Hepatocyte (in vitro differentiated cells): ENCODE results near the gene TAB3. TPM values are rescaled to one million over a fixed set of nuclear protein-coding genes. Genes with fewer than 3 reads are reported as not detected.

Experiments
- DNase-seq: peaks from one replicate; pipeline ENCODE4 v3.0.0-alpha.2; 2016; ENCODE audit warnings: low spot score
- H2AFZ ChIP-seq: fragments of 200-600 bp; sonication (generic); 2 replicates; pipeline ENCODE4 v1.6.0; 2016; ENCODE audit warnings: antibody characterized with exemption, mild to moderate bottlenecking
- H3K27ac ChIP-seq: fragments of 200-600 bp; sonication (generic); 2 replicates; pipeline ENCODE4 v1.5.1; 2016; ENCODE audit warnings: mild to moderate bottlenecking
- H3K27me3 ChIP-seq: fragments of 200-600 bp; sonication (generic); 2 replicates; pipeline ENCODE4 v1.6.1; 2016
- H3K36me3 ChIP-seq: fragments of 200-600 bp; sonication (generic); replicated peaks from 2 replicates; pipeline ENCODE4 v1.5.1; 2016; ENCODE audit warnings: low read depth; ENCODE audit not compliant: insufficient read depth
- H3K4me1 ChIP-seq: fragments of 200-600 bp; sonication (generic); 2 replicates; pipeline ENCODE4 v1.5.1; 2016; ENCODE audit warnings: mild to moderate bottlenecking, moderate library complexity; ENCODE audit not compliant: insufficient read depth
- H3K4me2 ChIP-seq: fragments of 200-600 bp; sonication (generic); 2 replicates; pipeline ENCODE4 v1.6.0; 2016
- H3K4me3 ChIP-seq: fragments of 200-600 bp; sonication (generic); 2 replicates; pipeline ENCODE4 v1.5.1; 2016; ENCODE audit warnings: mild to moderate bottlenecking
- H3K79me2 ChIP-seq: fragments of 200-600 bp; sonication (generic); 2 replicates; pipeline ENCODE4 v1.6.0; 2017; ENCODE audit warnings: mild to moderate bottlenecking
- H3K9me2 ChIP-seq: fragments of 200-600 bp; sonication (generic); replicated peaks from 2 replicates; pipeline ENCODE4 v1.6.0; 2017; ENCODE audit warnings: mild to moderate bottlenecking; ENCODE audit not compliant: insufficient read depth
- H3K9me3 ChIP-seq: fragments of 200-600 bp; sonication (generic); 2 replicates; pipeline ENCODE4 v1.5.1; 2016; ENCODE audit warnings: low read depth, mild to moderate bottlenecking
- H4K20me1 ChIP-seq: fragments of 200-600 bp; sonication (generic); 2 replicates; pipeline ENCODE4 v1.6.0; 2016; ENCODE audit warnings: mild to moderate bottlenecking; ENCODE audit not compliant: insufficient read depth, poor library complexity, severe bottlenecking
- EZH2 ChIP-seq: fragments of 200-600 bp; sonication (generic); IDR thresholded peaks from 2 replicates; pipeline ENCODE4 v1.6.1; 2016; ENCODE audit warnings: antibody characterized with exemption, mild to moderate bottlenecking, borderline replicate concordance
- EZH2phosphoT487 ChIP-seq: fragments of 200-600 bp; sonication (generic); IDR thresholded peaks from one replicate; pipeline ENCODE4 v1.6.1; 2018; ENCODE audit warnings: antibody characterized with exemption, mild to moderate bottlenecking, low read depth, moderate library complexity; ENCODE audit not compliant: unreplicated experiment, severe bottlenecking
- WGBS: methylation state at CpG from one replicate; pipeline ENCODE4 v1.1.6; 2016; ENCODE audit warnings: low lambda C conversion rate; ENCODE audit errors: missing lambda C conversion rate; 5-methylcytosine and 5-hydroxymethylcytosine counted together
- polyA plus RNA-seq: library from polyadenylated mRNA; unstranded; fragments of >200 nt; fragmentation: Nextera tagmentation; extraction: Ambion mirVana; gene quantifications from 2 replicates; pipeline ENCODE4 v1.2.1, GENCODE V29; 2016
- total RNA-seq: library from RNA; depleted of rRNA; stranded (reverse); fragments of >200 nt; gene quantifications from 2 replicates; pipeline ENCODE4 v1.2.3, GENCODE V29; 2014
- TF ChIP-seq, protein P1 (sequence below): fragments of 200-600 bp; sonication (generic); IDR thresholded peaks from 2 replicates; pipeline ENCODE4 v1.5.1; 2016; ENCODE audit warnings: antibody characterized with exemption, mild to moderate bottlenecking; ENCODE audit not compliant: poor library complexity

The TAB3 gene
- total and polyA plus RNA-seq, 2 experiments from 2014 or later: 18.9 to 79.1 TPM

DNA sequence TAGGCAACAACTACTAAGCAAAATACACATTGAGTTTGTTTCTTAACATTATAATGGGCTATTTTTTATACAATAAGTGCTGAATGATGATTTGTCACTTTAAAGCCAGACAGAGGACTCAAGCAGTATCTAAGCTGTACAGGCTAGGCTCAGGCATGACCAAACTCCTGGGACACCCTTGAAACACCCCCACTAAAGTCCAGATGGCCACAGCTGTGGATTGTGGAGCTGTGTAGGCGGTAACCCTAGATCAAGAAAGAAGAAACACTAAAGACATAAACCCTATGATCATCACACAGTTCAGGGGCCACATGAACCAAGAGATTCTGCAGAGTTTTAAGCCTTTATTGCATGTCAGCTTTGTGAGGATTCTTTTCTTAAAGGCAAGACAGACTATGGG is 25.1 kb downstream of the TAB3 start:
- H3K36me3 ChIP-seq: no peaks in the 10 kb centered on the region
- H3K79me2 ChIP-seq: no peaks in the 10 kb centered on the region
- H3K4me3 ChIP-seq: no peak overlapping the region
- H2AFZ ChIP-seq: no peak overlapping the region
- DNase-seq: no peak
- WGBS: 48% methylated on average over 1 of the region's 1 CpG
- no peaks in the 10 kb centered on the region for H3K9me2 ChIP-seq
- no peaks in the 10 kb centered on the region for H3K9me3 ChIP-seq
- H3K27ac ChIP-seq: no peak overlapping the region
- no peak overlapping the region for H3K4me2 ChIP-seq
- TF ChIP-seq EZH2 (no peak), EZH2phosphoT487 (no peak)
- TF ChIP-seq, protein P1, sequence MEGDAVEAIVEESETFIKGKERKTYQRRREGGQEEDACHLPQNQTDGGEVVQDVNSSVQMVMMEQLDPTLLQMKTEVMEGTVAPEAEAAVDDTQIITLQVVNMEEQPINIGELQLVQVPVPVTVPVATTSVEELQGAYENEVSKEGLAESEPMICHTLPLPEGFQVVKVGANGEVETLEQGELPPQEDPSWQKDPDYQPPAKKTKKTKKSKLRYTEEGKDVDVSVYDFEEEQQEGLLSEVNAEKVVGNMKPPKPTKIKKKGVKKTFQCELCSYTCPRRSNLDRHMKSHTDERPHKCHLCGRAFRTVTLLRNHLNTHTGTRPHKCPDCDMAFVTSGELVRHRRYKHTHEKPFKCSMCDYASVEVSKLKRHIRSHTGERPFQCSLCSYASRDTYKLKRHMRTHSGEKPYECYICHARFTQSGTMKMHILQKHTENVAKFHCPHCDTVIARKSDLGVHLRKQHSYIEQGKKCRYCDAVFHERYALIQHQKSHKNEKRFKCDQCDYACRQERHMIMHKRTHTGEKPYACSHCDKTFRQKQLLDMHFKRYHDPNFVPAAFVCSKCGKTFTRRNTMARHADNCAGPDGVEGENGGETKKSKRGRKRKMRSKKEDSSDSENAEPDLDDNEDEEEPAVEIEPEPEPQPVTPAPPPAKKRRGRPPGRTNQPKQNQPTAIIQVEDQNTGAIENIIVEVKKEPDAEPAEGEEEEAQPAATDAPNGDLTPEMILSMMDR: no peak
- no peaks in the 10 kb centered on the region for H3K4me1 ChIP-seq
- no peaks in the 10 kb centered on the region for H4K20me1 ChIP-seq
- H3K27me3 ChIP-seq: no peaks in the 10 kb centered on the region

DNA sequence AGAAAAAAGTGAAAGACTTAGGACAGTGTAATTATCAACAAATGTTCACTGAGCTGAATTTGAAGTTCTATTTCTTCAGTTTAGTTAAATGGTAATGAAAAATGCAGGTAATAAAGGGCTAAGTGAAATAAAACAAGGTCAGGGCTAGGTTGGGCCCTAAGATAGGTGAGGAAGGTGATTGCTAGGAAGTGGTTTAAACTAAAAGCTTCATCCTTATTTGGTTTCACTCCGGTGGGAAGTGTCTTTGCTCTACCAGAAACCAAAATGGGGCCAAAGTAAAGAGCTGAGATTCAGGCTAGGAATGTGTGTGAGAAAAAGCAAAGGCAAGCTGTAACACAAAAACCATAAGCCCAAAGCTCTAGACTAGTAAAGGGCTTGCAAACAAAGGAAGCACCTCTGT is 31.0 kb downstream of the TAB3 start:
- Histone ChIP-seq H3K27ac (no peak overlapping the region), H3K27me3 (no peaks in the 10 kb centered on the region), H2AFZ (no peak overlapping the region), H3K9me2 (no peaks in the 10 kb centered on the region), H3K9me3 (no peaks in the 10 kb centered on the region), H3K36me3 (no peaks in the 10 kb centered on the region), H3K79me2 (no peaks in the 10 kb centered on the region), H3K4me3 (no peak overlapping the region), H4K20me1 (no peaks in the 10 kb centered on the region), H3K4me1 (no peaks in the 10 kb centered on the region), H3K4me2 (no peak overlapping the region)
- WGBS: 50% methylated on average over 1 of the region's 1 CpG
- no peak for TF ChIP-seq EZH2
- TF ChIP-seq, protein P1: no peak
- TF ChIP-seq EZH2phosphoT487: no peak
- DNase-seq: no peak

DNA sequence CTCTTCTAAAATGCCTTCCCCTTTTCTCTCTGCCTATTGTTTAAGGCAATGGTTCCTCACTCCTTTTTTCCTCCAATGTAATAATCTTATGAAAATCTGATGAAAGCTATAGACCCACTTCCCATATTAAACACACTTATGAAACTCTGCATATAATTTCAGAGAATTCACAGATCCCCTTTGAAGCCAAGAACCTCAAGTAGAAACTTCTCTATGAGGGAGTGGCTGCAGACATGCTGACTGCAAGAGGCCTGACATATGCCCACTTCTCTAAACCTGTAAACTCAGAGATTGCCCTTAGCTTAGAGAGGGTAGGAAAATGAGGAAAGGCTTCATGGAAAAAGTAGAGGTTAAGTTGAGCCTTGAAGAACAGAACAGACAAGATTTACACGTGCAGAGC is 37.6 kb downstream of the TAB3 start:
- Histone ChIP-seq H3K4me1 (no peaks in the 10 kb centered on the region), H3K9me2 (no peaks in the 10 kb centered on the region), H3K4me2 (no peak overlapping the region), H3K79me2 (no peaks in the 10 kb centered on the region), H3K27me3 (no peaks in the 10 kb centered on the region), H3K27ac (no peak overlapping the region), H2AFZ (no peak overlapping the region), H3K36me3 (no peaks in the 10 kb centered on the region), H3K4me3 (no peak overlapping the region), H4K20me1 (no peaks in the 10 kb centered on the region), H3K9me3 (no peaks in the 10 kb centered on the region)
- no peak for DNase-seq
- WGBS: 54% methylated on average over 1 of the region's 1 CpG
- no peak for TF ChIP-seq EZH2
- TF ChIP-seq EZH2phosphoT487: no peak
- TF ChIP-seq, protein P1: no peak

DNA sequence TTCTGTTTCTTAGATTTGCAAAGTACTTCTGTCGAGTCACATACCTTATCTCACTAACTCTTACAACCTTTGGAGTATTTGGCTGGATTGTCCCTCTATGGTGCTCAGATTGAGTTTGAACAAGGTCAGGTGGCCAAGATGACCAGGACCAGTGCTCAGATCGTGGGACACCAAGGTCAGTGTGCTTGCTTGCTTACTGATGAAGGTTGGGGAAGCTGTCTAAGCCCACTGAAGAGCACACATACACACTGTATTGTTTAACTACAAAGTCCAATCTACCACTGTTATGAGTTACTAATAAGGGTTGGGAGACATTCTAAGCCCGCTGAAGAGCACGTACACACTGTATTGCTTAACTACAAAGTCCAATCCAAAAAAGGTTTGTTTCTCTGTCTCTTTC is 53.7 kb downstream of the TAB3 start:
- peaks cover 4% of the 10 kb centered on the region for H3K4me1 ChIP-seq
- no peaks in the 10 kb centered on the region for H4K20me1 ChIP-seq
- no peak overlapping the region for H2AFZ ChIP-seq
- no peak overlapping the region for H3K4me3 ChIP-seq
- 65% methylated on average over 4 of the region's 4 CpGs for WGBS
- peaks cover 5% of the 10 kb centered on the region for H3K9me3 ChIP-seq
- TF ChIP-seq EZH2: no peak
- TF ChIP-seq, protein P1: no peak
- no peak for TF ChIP-seq EZH2phosphoT487
- no peak overlapping the region for H3K27ac ChIP-seq
- peak; percentile 16 for DNase-seq
- no peak overlapping the region for H3K4me2 ChIP-seq
- H3K9me2 ChIP-seq: no peaks in the 10 kb centered on the region
- H3K36me3 ChIP-seq: no peaks in the 10 kb centered on the region
- H3K27me3 ChIP-seq: no peaks in the 10 kb centered on the region
- H3K79me2 ChIP-seq: no peaks in the 10 kb centered on the region
